Cardiac fibroblast (primary cell): ENCODE measurements around the gene INSL3.
A peak's percentile ranks its signal among the peaks of the same experiment; 100 is the strongest.
"Not testable (repeated sequence)": the region's sequence is repeated elsewhere in the genome, so short reads cannot be mapped to it uniquely, and the experiment has no call there.

ENCODE experiments used
- DNase-seq, 2 donors: peaks; one replicate each; pipeline versions ENCODE4 v3.0.0 to v3.0.0-alpha.2; 2010; ENCODE audit warnings: low read depth in 2 of 2
- H3K4me3 ChIP-seq, 2 donors: replicated peaks in 1 of 2; 1 replicate in 1 of 2; 2 replicates in 1 of 2; pipeline ENCODE4 v1.5.1; 2011; ENCODE audit warnings: low read depth in 2 of 2, low read length in 2 of 2, mild to moderate bottlenecking in 2 of 2, moderate library complexity in 1 of 2
- TF ChIP-seq, protein P1 (sequence below): IDR thresholded peaks from one replicate; pipeline ENCODE4 v1.5.1; 2011; ENCODE audit warnings: low read depth, mild to moderate bottlenecking, low read length, inconsistent platforms

The INSL3 gene

DNA sequence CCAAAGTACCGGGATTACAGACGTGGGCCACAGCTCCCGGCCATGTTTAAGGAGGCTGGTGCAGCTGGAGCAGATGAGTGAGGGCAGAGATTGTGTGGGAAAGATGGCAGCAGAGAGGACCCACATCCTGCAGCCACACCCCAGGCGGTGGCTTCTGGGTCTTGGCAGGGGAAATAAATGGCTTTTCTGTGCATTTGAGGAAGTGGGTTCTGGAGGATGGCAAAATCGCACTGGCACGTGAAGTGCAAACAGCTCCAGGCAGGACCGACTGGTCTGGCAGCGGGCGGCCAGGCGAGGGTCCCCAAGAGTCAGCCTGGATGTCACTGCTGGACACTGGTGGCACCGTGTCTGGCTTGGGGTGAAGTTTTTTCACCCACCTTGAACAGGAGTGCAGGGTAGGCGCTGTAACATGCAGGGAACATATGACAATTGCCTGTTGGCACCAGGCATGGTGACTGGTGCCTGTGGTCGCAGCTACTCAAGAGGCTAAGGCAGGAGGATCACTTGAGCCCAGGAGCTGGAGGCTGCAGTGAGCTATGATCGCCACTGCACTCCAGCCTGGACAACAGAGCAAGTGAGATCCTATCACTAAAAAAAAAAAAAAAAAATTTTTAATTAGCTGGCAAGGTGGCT is 17.9 kb downstream of the INSL3 start:
- H3K4me3 ChIP-seq, result no peak overlapping the region
- DNase-seq, result no peak
- TF ChIP-seq, protein P1, sequence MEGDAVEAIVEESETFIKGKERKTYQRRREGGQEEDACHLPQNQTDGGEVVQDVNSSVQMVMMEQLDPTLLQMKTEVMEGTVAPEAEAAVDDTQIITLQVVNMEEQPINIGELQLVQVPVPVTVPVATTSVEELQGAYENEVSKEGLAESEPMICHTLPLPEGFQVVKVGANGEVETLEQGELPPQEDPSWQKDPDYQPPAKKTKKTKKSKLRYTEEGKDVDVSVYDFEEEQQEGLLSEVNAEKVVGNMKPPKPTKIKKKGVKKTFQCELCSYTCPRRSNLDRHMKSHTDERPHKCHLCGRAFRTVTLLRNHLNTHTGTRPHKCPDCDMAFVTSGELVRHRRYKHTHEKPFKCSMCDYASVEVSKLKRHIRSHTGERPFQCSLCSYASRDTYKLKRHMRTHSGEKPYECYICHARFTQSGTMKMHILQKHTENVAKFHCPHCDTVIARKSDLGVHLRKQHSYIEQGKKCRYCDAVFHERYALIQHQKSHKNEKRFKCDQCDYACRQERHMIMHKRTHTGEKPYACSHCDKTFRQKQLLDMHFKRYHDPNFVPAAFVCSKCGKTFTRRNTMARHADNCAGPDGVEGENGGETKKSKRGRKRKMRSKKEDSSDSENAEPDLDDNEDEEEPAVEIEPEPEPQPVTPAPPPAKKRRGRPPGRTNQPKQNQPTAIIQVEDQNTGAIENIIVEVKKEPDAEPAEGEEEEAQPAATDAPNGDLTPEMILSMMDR, result no peak

DNA sequence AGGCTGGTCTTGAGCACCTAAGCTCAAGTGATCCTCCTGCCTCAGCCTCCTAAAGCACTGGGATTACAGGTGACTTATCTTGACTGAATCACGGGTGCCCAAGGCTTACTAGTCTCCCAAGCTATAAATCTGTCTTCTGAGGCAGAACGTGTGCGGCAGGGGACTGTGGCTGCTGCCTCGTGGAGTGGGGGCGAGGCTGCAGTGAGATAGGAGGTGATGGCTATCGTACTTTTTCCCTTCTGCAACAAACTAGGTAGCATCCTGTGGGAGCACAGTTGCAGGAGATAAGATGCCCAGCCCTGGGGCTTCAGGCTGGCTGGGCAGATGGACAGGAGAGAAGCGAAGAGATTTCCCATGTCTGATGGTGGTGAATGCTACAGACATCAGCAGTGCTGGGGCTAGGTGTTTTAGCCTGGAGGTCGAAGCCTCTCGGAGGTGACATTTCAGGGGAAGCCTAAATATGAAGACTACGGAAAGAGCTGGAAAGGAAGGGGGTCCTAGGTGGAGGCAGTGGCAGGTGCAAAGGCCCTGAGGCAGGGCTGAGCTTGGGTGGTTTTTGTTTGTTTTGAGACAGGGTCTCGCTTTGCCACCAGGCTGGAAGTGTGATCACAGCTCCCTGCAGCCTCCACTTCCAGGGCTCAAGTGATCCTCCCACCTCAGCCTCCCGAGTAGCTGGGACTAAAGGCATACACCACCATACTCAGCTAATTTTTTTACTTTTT is 19.0 kb downstream of the INSL3 start:
- H3K4me3 ChIP-seq, result no peak overlapping the region
- TF ChIP-seq, protein P1, result no peak
- no peak for DNase-seq

DNA sequence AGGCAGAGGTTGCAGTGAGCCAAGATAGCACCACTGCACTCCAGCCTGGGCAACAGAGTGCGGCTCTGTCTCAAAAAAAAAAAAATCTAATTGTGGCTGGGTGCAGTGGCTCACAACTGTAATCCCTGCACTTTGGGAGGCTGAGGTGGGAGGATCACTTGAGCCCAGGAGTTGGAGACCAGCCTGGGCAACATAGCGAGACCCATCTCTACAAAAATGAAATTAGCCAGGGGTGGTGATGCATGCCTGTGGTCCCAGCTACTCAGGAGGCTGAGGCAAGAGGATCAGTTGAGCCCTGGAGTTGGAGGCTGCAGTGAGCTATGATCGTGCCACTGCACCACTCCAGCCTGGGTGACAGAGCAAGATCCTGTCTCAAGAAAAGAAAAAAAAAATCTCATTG is 22.7 kb downstream of the INSL3 start:
- DNase-seq, H3K4me3 ChIP-seq: not testable (repeated sequence)

DNA sequence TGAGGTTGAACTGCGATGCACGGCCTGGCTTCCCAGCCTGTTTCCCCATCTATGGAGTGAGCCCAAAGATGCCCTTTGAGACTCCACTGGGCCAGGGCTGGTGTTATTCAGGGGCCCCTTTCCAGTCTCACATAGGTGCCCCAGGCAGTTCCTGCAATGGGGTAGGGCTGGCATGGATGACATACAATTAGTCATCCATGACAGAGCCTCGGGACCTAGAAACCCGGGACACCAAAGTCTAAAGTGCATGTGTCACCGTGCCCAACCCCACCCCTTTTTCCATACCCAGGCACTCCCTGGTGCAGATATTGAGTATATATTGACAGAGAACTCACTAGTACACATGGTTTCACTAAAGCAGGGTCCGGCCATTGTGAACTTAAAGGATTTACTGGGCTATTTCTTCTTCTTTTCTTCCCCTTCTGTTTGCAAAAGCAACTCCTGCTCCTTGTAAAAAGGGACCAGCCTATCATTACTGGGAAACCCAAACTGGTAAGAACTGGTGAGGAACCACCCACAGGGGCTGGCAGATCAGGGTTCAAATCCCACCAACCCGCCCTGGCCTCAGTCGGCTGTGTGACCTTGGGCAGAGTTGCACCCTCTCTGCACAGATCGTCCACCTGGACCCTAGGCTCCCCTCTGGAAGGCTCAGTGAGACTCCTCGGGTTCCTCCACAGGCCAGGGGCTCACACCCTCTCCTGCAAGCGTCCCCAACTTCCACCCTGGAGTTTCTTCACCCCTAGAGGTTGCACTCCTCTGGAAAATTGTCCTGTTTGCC is 23.7 kb downstream of the INSL3 start:
- TF ChIP-seq, protein P1, result no peak
- H3K4me3 ChIP-seq, result no peak overlapping the region
- DNase-seq, result peak in 1 of 2 donors; percentile 31

DNA sequence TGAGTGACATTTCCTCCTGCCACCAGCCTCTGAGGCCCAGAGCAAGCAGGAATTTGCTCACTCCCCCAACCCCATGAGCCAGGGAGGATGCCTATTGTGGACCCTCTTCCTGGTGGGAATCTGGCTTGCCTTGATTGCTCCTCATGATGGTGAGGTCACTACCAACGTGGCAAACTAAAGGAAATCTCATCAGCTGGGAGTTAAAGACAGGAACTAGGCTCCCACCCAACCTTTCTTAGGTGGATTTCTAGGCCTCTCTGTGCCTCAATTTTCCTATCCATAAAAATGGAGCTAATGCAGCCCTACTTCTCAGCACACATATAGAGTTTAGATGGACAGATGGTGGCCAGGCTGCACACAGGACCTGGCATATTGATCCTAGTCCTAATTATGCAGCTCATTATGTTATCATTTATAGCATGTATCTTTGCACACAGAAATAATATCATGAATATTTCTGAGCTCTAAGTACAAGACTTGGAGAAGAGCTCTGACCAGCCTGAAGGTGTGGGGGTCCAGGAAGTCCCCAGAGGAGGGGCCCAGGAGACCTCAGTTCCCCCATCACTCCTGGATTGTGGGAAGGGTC is 24.4 kb downstream of the INSL3 start:
- TF ChIP-seq, protein P1, result no peak
- no peak for DNase-seq
- no peak overlapping the region for H3K4me3 ChIP-seq

DNA sequence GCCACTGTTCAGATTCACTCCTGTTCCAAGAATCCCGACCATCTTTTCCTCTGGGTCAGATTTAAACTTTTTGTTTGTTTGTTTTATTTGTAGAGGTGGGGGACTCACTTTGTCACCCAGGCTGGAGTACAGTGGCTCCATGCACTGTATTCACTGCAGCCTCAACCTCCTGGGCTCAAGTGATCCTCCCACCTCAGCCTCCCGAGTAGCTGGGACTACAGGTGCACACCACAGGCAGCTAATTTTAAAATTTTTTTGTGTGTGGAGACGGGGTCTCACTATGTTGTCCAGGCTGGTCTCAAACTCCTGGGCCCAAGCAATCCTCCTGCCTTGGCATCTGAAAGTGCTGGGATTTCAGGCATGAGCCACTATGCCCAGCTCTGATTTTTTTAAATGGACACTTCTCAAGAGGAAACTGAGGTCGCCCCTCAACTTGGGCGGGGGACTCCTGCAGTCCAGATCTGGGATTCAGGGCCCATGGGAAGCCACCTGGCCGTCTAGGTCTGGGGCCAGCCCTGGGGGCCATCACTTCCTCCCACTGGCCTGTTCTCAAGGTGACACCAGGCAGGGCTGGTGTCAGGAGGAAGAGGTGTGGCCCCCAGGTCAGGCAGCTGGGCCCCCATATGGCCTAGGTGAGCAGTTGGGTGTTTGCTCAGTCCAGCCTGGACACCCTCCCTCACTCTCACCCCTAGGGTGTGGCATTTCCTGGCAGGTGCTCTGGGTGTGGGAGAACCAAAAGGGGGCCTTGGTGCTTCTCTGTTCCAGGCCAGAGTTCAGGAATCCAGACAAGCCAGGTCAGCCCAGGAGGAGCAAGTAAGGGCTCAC is 25.1 kb downstream of the INSL3 start:
- H3K4me3 ChIP-seq, result no peak overlapping the region
- DNase-seq, result no peak
- TF ChIP-seq, protein P1, result no peak
